ENCODE measurements around the gene STYXL2.

Gene STYXL2

GRCh38 chr1:167089939-167090313 lies 3.9 kb upstream of the STYXL2 start:
- Histone ChIP-seq H3K9me2 (replicated peaks; ENCODE audit: insufficient read depth, low read length) (no peaks in the 10 kb centered on the region), H3K4me1 (ENCODE audit: low read length) (no peaks in the 10 kb centered on the region), H3K9me3 (replicated peaks; ENCODE audit: insufficient read depth, low read length) (no peaks in the 10 kb centered on the region), H3K79me2 (ENCODE audit: low read length) (no peaks in the 10 kb centered on the region), H3K9ac (ENCODE audit: low read length) (no peak overlapping the region), H3K4me3 (ENCODE audit: low read length) (no peak overlapping the region), H3K27ac (ENCODE audit: low read length) (no peak overlapping the region), H2AFZ (ENCODE audit: low read length) (no peak overlapping the region), H3K27me3 (replicated peaks; ENCODE audit: insufficient read depth, low read length) (no peaks in the 10 kb centered on the region), H3K36me3 (replicated peaks; ENCODE audit: insufficient read depth, low read length) (no peaks in the 10 kb centered on the region), H3F3A (ENCODE audit: insufficient read depth, low read length) (no peaks in the 10 kb centered on the region), H3K4me2 (ENCODE audit: low read depth, low read length) (no peak overlapping the region), H4K20me1 (ENCODE audit: insufficient read depth, low read length) (no peaks in the 10 kb centered on the region)
- TF ChIP-seq CTCF (IDR thresholded peaks at IDR 0.05; ENCODE audit: low read length) (no peak), EZH2phosphoT487 (IDR thresholded peaks at IDR 0.05; ENCODE audit: low read length) (no peak), EZH2 (optimal IDR thresholded peaks at IDR 0.05; ENCODE audit: low read depth, low read length) (no peak)
- no peak for DNase-seq

GRCh38 chr1:167090314-167090942 lies 3.4 kb upstream of the STYXL2 start, which contains the start of gene GPA33:
Gene GPA33, minus strand, starts transcription at chr1:167090377. Its CDS starts 90 bp downstream, at chr1:167090287.
- Histone ChIP-seq H3K79me2 (ENCODE audit: low read length) (no peaks in the 10 kb centered on the region), H2AFZ (ENCODE audit: low read length) (no peak within 1 kb of the TSS), H3K9ac (ENCODE audit: low read length) (no peak within 1 kb of the TSS), H3K4me1 (ENCODE audit: low read length) (no peaks in the 10 kb centered on the region), H4K20me1 (ENCODE audit: insufficient read depth, low read length) (no peaks in the 10 kb centered on the region), H3K9me2 (replicated peaks; ENCODE audit: insufficient read depth, low read length) (no peaks in the 10 kb centered on the region), H3K27me3 (replicated peaks; ENCODE audit: insufficient read depth, low read length) (no peaks in the 10 kb centered on the region), H3K4me3 (ENCODE audit: low read length) (no peak within 1 kb of the TSS), H3K27ac (ENCODE audit: low read length) (no peak within 1 kb of the TSS), H3K9me3 (replicated peaks; ENCODE audit: insufficient read depth, low read length) (no peaks in the 10 kb centered on the region), H3K36me3 (replicated peaks; ENCODE audit: insufficient read depth, low read length) (no peaks in the 10 kb centered on the region), H3K4me2 (ENCODE audit: low read depth, low read length) (no peak within 1 kb of the TSS), H3F3A (ENCODE audit: insufficient read depth, low read length) (no peaks in the 10 kb centered on the region)
- no peak for DNase-seq
- no peak for TF ChIP-seq EZH2 (optimal IDR thresholded peaks at IDR 0.05; ENCODE audit: low read depth, low read length)
- TF ChIP-seq EZH2phosphoT487 (IDR thresholded peaks at IDR 0.05; ENCODE audit: low read length), result no peak
- TF ChIP-seq CTCF (IDR thresholded peaks at IDR 0.05; ENCODE audit: low read length), result no peak

GRCh38 chr1:167092653-167093052 lies 1.2 kb upstream of the STYXL2 start:
- DNase-seq, result no peak
- Histone ChIP-seq H3K9me2 (replicated peaks; ENCODE audit: insufficient read depth, low read length) (no peaks in the 10 kb centered on the region), H4K20me1 (ENCODE audit: insufficient read depth, low read length) (no peaks in the 10 kb centered on the region), H3K27me3 (replicated peaks; ENCODE audit: insufficient read depth, low read length) (no peaks in the 10 kb centered on the region), H3F3A (ENCODE audit: insufficient read depth, low read length) (no peaks in the 10 kb centered on the region), H3K27ac (ENCODE audit: low read length) (no peak overlapping the region), H2AFZ (ENCODE audit: low read length) (no peak overlapping the region), H3K4me1 (ENCODE audit: low read length) (no peaks in the 10 kb centered on the region), H3K79me2 (ENCODE audit: low read length) (no peaks in the 10 kb centered on the region), H3K9ac (ENCODE audit: low read length) (no peak overlapping the region), H3K4me3 (ENCODE audit: low read length) (no peak overlapping the region), H3K9me3 (replicated peaks; ENCODE audit: insufficient read depth, low read length) (no peaks in the 10 kb centered on the region), H3K4me2 (ENCODE audit: low read depth, low read length) (no peak overlapping the region), H3K36me3 (replicated peaks; ENCODE audit: insufficient read depth, low read length) (no peaks in the 10 kb centered on the region)
- TF ChIP-seq CTCF (IDR thresholded peaks at IDR 0.05; ENCODE audit: low read length), result no peak
- no peak for TF ChIP-seq EZH2 (optimal IDR thresholded peaks at IDR 0.05; ENCODE audit: low read depth, low read length)

Measured in MM.1S (cell line).